ACC112 (cell line): ENCODE results near the gene CCM2L.

ENCODE experiments used
- H2AFZ ChIP-seq: fragments of 200-600 bp; sonication (generic); one replicate; pipeline ENCODE4 v1.6.0; 2017; ENCODE audit warnings: antibody characterized with exemption, low read length; ENCODE audit not compliant: unreplicated experiment
- H3K27ac ChIP-seq: fragments of 200-600 bp; sonication (generic); 2 replicates; pipeline ENCODE4 v1.5.1; 2014; ENCODE audit warnings: low read depth, mild to moderate bottlenecking, antibody characterized with exemption, low read length, moderate library complexity
- H3K27me3 ChIP-seq: fragments of 200-600 bp; sonication (generic); 2 replicates; pipeline ENCODE4 v1.6.1; 2014; ENCODE audit warnings: mild to moderate bottlenecking, antibody characterized with exemption, low read length, moderate library complexity, mixed read lengths; ENCODE audit not compliant: insufficient read depth
- H3K36me3 ChIP-seq: fragments of 200-600 bp; sonication (generic); 2 replicates; pipeline ENCODE4 v1.6.1; 2016; ENCODE audit warnings: mild to moderate bottlenecking, antibody characterized with exemption, low read length, moderate library complexity, mixed read lengths; ENCODE audit not compliant: insufficient read depth
- H3K4me1 ChIP-seq: fragments of 200-600 bp; sonication (generic); one replicate; pipeline ENCODE4 v1.6.1; 2016; ENCODE audit warnings: low read length, mixed read lengths; ENCODE audit not compliant: insufficient read depth, unreplicated experiment, control insufficient read depth
- H3K4me3 ChIP-seq: fragments of 200-600 bp; sonication (generic); 2 replicates; pipeline ENCODE4 v1.5.1; 2014; ENCODE audit warnings: mild to moderate bottlenecking, low read depth, low read length
- H3K79me2 ChIP-seq: fragments of 200-600 bp; sonication (generic); one replicate; pipeline ENCODE4 v1.6.0; 2016; ENCODE audit warnings: low read length; ENCODE audit not compliant: control insufficient read depth, unreplicated experiment, insufficient read depth

The CCM2L gene

DNA sequence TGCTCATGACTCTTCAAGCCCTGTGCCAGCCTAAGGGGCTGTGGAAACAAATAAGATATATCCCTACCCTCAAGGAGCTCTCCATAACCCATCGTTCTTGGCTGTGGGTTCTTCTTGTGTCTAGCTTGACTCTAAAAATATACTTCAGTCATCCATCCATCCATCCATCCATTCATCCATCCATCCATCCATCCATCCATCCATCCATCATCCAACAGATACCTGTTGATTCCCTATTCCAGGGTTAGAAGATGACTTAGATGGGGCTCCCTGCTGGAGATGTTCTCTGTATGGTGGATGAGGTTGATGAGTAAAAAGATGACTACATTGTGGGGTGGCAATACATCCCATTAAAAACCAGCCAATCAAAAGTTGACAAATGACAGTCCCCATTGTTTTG is 65.3 kb downstream of the CCM2L start:
- no peak overlapping the region for H3K27ac ChIP-seq
- H3K4me1 ChIP-seq, result no peaks in the 10 kb centered on the region
- H2AFZ ChIP-seq, result no peak overlapping the region
- no peaks in the 10 kb centered on the region for H3K79me2 ChIP-seq
- no peaks in the 10 kb centered on the region for H3K36me3 ChIP-seq
- no peak overlapping the region for H3K4me3 ChIP-seq
- peaks cover 46% of the 10 kb centered on the region for H3K27me3 ChIP-seq

DNA sequence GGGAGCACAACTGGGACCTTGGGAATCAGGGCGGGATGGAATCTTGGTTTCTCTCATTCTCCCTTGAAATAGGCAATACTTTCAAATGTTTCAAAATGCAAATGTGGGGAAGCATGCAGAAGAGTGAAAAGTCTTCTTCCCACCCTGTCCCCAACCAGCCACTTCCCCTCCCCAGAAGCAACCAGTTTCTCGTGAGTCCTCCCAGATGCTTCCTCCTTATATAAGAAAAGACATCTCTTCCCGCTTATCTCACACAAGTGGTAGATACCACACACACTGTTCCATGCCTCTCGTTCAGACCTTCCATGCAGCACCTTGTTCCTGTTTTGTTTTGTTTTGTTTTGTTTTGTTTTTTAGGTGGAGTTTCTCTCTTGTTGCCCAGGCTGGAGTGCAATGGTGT is 67.0 kb downstream of the CCM2L start:
- no peaks in the 10 kb centered on the region for H3K36me3 ChIP-seq
- H3K27me3 ChIP-seq, result peaks cover 59% of the 10 kb centered on the region
- H3K4me3 ChIP-seq, result no peak overlapping the region
- H3K4me1 ChIP-seq, result no peaks in the 10 kb centered on the region
- no peak overlapping the region for H3K27ac ChIP-seq
- no peak overlapping the region for H2AFZ ChIP-seq
- no peaks in the 10 kb centered on the region for H3K79me2 ChIP-seq

GRCh38 chr20:32078322-32078721 is 68.1 kb downstream of the CCM2L start:
- Histone ChIP-seq H3K4me1 (no peaks in the 10 kb centered on the region), H2AFZ (no peak overlapping the region), H3K4me3 (no peak overlapping the region), H3K27me3 (peaks cover 67% of the 10 kb centered on the region), H3K79me2 (no peaks in the 10 kb centered on the region), H3K27ac (no peak overlapping the region), H3K36me3 (no peaks in the 10 kb centered on the region)

- H3K36me3 ChIP-seq, result no peaks in the 10 kb centered on the region
- no peak overlapping the region for H3K4me3 ChIP-seq
- no peak overlapping the region for H2AFZ ChIP-seq
- H3K27me3 ChIP-seq, result peaks cover 67% of the 10 kb centered on the region
- no peak overlapping the region for H3K27ac ChIP-seq
- no peaks in the 10 kb centered on the region for H3K4me1 ChIP-seq
- H3K79me2 ChIP-seq, result no peaks in the 10 kb centered on the region
Measured at GRCh38 chr20:32078791-32079190, 68.6 kb downstream of the CCM2L start.

DNA sequence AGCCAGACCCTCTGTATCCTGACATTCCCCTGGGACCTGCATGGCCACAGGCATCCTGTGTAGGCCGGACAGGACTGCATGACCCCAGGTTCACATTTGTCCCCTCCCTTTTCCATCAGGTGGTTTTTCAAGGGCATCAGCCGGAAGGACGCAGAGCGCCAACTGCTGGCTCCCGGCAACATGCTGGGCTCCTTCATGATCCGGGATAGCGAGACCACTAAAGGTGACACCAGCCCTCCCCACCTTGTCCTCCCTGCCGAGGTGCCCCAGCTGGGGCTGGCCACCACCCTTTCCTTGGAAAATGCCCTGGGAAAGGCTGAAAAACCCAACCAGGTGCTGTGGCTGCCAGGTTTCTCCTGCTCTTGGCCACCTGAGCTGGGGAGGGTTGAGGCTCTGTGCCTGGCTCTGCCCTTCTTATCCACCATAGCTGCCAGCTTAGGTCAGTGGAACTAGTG is 69.4 kb downstream of the CCM2L start:
- H3K27me3 ChIP-seq, result peaks cover 63% of the 10 kb centered on the region
- H3K27ac ChIP-seq, result no peak overlapping the region
- H3K79me2 ChIP-seq, result no peaks in the 10 kb centered on the region
- no peak overlapping the region for H2AFZ ChIP-seq
- no peaks in the 10 kb centered on the region for H3K36me3 ChIP-seq
- H3K4me1 ChIP-seq, result no peaks in the 10 kb centered on the region
- no peak overlapping the region for H3K4me3 ChIP-seq

DNA sequence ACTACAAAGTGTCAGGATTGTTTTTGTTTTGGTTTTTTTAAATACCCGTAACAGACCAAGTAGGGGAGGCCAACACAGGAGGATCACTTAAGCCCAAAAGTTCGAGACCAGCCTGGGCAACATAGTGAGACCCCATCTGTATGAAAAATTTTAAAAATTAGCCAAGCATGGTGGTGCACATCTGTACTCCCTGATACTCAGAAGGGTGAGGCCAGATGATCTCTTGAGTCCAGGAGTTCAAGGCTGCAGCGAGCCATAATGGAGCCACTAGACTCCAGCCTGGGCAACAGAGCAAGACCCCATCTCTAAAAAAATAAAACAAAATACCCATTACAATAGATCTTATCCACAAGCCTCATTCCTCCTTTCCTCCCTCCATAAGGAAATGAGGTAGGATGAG is 70.5 kb downstream of the CCM2L start:
- H3K36me3 ChIP-seq, result no peaks in the 10 kb centered on the region
- no peak overlapping the region for H3K27ac ChIP-seq
- peaks cover 53% of the 10 kb centered on the region for H3K27me3 ChIP-seq
- no peaks in the 10 kb centered on the region for H3K4me1 ChIP-seq
- H2AFZ ChIP-seq, result no peak overlapping the region
- no peaks in the 10 kb centered on the region for H3K79me2 ChIP-seq
- no peak overlapping the region for H3K4me3 ChIP-seq
